ENCODE data around the gene SHANK1.

The SHANK1 gene

DNA sequence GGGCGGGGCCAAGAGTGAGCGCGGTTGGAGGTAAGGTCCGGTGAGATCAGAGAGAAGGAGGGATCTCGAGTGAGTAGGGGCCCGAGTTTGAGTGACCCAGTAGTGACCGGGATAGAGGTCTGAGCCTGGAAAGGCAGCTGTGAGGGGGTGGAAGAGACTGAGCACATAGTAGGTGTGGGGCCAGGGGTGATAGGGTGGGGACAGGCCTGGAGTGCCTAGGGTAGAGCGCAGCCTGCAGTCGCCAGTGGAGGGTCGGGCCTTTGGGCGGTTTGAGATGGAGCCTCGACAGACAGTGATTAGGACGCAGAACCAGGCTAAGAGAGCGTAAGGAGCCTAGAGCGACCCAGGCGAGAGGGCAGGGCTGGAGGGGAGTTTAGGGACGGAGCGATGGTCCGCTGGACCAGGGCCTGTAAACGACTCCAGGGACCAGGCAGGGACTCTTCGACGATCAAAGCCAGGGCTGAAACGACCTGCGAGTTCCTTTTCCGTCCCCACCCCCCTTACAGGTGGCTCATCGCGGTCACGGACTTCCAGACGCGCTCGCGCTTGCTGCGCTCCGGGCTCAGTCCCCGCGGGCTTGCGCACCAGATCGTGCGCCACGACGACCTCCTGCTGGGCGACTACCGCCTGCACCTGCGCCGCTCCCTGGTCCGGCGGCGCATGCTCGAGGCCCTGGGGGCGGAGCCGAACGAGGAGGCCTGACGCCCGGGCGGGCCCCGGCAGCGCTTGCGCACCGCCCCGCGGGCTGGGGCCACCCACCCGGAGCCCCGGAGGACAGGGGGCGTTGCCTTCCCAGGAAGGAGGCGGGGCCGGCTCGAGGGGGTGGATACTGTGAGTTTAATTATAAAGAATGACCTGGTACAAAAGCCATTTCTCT, 60.9 kb downstream of the SHANK1 start (continued):
- TF ChIP-seq, protein P1, sequence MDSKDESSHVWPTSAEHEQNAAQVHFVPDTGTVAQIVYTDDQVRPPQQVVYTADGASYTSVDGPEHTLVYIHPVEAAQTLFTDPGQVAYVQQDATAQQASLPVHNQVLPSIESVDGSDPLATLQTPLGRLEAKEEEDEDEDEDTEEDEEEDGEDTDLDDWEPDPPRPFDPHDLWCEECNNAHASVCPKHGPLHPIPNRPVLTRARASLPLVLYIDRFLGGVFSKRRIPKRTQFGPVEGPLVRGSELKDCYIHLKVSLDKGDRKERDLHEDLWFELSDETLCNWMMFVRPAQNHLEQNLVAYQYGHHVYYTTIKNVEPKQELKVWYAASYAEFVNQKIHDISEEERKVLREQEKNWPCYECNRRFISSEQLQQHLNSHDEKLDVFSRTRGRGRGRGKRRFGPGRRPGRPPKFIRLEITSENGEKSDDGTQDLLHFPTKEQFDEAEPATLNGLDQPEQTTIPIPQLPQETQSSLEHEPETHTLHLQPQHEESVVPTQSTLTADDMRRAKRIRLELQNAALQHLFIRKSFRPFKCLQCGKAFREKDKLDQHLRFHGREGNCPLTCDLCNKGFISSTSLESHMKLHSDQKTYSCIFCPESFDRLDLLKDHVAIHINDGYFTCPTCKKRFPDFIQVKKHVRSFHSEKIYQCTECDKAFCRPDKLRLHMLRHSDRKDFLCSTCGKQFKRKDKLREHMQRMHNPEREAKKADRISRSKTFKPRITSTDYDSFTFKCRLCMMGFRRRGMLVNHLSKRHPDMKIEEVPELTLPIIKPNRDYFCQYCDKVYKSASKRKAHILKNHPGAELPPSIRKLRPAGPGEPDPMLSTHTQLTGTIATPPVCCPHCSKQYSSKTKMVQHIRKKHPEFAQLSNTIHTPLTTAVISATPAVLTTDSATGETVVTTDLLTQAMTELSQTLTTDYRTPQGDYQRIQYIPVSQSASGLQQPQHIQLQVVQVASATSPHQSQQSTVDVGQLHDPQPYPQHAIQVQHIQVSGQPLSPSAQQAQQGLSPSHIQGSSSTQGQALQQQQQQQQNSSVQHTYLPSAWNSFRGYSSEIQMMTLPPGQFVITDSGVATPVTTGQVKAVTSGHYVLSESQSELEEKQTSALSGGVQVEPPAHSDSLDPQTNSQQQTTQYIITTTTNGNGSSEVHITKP (tag by site-specific recombination; IDR thresholded peaks at IDR 0.05): peak; percentile 36; the same call in 1 of the 2 replicates
- TF ChIP-seq GFI1B (tag by site-specific recombination; IDR thresholded peaks at IDR 0.05) (peak; percentile 40; the same call in 1 of the 2 replicates), ZIC2 (tag by site-specific recombination; IDR thresholded peaks at IDR 0.05) (peak; percentile 61), ZNF202 (tag by site-specific recombination; IDR thresholded peaks at IDR 0.05; ENCODE audit: borderline replicate concordance) (no peak), ZNF768 (tag by site-specific recombination; IDR thresholded peaks at IDR 0.05) (peak; percentile 29; the same call in 1 of the 2 replicates), ZNF391 (tag by site-specific recombination; IDR thresholded peaks at IDR 0.05; ENCODE audit: borderline replicate concordance, low read depth) (peak; percentile 92; the same call in 1 of the 2 replicates), ZBTB21 (tag by site-specific recombination; IDR thresholded peaks at IDR 0.05) (peak; percentile 37; the same call in 1 of the 2 replicates), GLI2 (tag by site-specific recombination; IDR thresholded peaks at IDR 0.05; ENCODE audit: borderline replicate concordance, low read depth) (no peak), YY2 (tag by site-specific recombination; IDR thresholded peaks at IDR 0.05) (peak; percentile 41; the same call in 1 of the 2 replicates), ZNF76 (tag by site-specific recombination; IDR thresholded peaks at IDR 0.05; ENCODE audit: borderline replicate concordance, low read depth) (no peak), KLF9 (tag by site-specific recombination; IDR thresholded peaks at IDR 0.05; ENCODE audit: low read depth) (peak; percentile 71), ZNF350 (tag by site-specific recombination; IDR thresholded peaks at IDR 0.05) (no peak), ZNF146 (tag by site-specific recombination; IDR thresholded peaks at IDR 0.05) (0 out of 2 replicates have a peak, but pooled peaks have one; percentile 4), ZNF530 (tag by site-specific recombination; IDR thresholded peaks at IDR 0.05; ENCODE audit: low read depth) (no peak), ZNF354C (tag by site-specific recombination; IDR thresholded peaks at IDR 0.05; ENCODE audit: borderline replicate concordance, low read depth) (no peak), KLF7 (tag by site-specific recombination; IDR thresholded peaks at IDR 0.05; ENCODE audit: borderline replicate concordance) (peak; percentile 71; the same call in 1 of the 2 replicates), OVOL3 (tag by site-specific recombination; IDR thresholded peaks at IDR 0.05) (peak; percentile 75), ZNF239 (tag by site-specific recombination; IDR thresholded peaks at IDR 0.05) (peak; percentile 59), ZFP37 (tag by site-specific recombination; IDR thresholded peaks at IDR 0.05) (peak; percentile 99), ZNF426 (tag by site-specific recombination; IDR thresholded peaks at IDR 0.05) (no peak), ZBTB1 (tag by site-specific recombination; IDR thresholded peaks at IDR 0.05) (0 out of 2 replicates have a peak, but pooled peaks have one; percentile 10), KLF10 (tag by site-specific recombination; IDR thresholded peaks at IDR 0.05) (peak; percentile 44; the same call in 1 of the 2 replicates)
- TF ChIP-seq, protein P2, sequence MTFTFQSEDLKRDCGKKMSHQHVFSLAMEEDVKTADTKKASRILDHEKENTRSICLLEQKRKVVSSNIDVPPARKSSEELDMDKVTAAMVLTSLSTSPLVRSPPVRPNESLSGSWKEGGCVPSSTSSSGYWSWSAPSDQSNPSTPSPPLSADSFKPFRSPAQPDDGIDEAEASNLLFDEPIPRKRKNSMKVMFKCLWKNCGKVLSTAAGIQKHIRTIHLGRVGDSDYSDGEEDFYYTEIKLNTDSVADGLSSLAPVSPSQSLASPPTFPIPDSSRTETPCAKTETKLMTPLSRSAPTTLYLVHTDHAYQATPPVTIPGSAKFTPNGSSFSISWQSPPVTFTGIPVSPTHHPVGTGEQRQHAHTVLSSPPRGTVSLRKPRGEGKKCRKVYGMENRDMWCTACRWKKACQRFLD (tag by site-specific recombination; IDR thresholded peaks at IDR 0.05): no peak
- TF ChIP-seq, protein P3, sequence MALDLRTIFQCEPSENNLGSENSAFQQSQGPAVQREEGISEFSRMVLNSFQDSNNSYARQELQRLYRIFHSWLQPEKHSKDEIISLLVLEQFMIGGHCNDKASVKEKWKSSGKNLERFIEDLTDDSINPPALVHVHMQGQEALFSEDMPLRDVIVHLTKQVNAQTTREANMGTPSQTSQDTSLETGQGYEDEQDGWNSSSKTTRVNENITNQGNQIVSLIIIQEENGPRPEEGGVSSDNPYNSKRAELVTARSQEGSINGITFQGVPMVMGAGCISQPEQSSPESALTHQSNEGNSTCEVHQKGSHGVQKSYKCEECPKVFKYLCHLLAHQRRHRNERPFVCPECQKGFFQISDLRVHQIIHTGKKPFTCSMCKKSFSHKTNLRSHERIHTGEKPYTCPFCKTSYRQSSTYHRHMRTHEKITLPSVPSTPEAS (tag by site-specific recombination; IDR thresholded peaks at IDR 0.05): no peak
- TF ChIP-seq, protein P4, sequence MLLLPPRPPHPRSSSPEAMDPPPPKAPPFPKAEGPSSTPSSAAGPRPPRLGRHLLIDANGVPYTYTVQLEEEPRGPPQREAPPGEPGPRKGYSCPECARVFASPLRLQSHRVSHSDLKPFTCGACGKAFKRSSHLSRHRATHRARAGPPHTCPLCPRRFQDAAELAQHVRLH (tag by site-specific recombination; IDR thresholded peaks at IDR 0.05): peak; percentile 89
- TF ChIP-seq, protein P5, sequence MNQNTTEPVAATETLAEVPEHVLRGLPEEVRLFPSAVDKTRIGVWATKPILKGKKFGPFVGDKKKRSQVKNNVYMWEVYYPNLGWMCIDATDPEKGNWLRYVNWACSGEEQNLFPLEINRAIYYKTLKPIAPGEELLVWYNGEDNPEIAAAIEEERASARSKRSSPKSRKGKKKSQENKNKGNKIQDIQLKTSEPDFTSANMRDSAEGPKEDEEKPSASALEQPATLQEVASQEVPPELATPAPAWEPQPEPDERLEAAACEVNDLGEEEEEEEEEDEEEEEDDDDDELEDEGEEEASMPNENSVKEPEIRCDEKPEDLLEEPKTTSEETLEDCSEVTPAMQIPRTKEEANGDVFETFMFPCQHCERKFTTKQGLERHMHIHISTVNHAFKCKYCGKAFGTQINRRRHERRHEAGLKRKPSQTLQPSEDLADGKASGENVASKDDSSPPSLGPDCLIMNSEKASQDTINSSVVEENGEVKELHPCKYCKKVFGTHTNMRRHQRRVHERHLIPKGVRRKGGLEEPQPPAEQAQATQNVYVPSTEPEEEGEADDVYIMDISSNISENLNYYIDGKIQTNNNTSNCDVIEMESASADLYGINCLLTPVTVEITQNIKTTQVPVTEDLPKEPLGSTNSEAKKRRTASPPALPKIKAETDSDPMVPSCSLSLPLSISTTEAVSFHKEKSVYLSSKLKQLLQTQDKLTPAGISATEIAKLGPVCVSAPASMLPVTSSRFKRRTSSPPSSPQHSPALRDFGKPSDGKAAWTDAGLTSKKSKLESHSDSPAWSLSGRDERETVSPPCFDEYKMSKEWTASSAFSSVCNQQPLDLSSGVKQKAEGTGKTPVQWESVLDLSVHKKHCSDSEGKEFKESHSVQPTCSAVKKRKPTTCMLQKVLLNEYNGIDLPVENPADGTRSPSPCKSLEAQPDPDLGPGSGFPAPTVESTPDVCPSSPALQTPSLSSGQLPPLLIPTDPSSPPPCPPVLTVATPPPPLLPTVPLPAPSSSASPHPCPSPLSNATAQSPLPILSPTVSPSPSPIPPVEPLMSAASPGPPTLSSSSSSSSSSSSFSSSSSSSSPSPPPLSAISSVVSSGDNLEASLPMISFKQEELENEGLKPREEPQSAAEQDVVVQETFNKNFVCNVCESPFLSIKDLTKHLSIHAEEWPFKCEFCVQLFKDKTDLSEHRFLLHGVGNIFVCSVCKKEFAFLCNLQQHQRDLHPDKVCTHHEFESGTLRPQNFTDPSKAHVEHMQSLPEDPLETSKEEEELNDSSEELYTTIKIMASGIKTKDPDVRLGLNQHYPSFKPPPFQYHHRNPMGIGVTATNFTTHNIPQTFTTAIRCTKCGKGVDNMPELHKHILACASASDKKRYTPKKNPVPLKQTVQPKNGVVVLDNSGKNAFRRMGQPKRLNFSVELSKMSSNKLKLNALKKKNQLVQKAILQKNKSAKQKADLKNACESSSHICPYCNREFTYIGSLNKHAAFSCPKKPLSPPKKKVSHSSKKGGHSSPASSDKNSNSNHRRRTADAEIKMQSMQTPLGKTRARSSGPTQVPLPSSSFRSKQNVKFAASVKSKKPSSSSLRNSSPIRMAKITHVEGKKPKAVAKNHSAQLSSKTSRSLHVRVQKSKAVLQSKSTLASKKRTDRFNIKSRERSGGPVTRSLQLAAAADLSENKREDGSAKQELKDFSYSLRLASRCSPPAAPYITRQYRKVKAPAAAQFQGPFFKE (tag by site-specific recombination; IDR thresholded peaks at IDR 0.05; ENCODE audit: borderline replicate concordance): peak; percentile 91; the same call in 1 of the 2 replicates
